Measurements from ENCODE around the gene ADCY5. TPM values are rescaled to one million over a fixed set of nuclear protein-coding genes. Genes with fewer than 3 reads are reported as not detected.

Gene ADCY5
- total and polyA plus RNA-seq, 4 donors = 0.74 to 6.6 (median 2.9) TPM

DNA sequence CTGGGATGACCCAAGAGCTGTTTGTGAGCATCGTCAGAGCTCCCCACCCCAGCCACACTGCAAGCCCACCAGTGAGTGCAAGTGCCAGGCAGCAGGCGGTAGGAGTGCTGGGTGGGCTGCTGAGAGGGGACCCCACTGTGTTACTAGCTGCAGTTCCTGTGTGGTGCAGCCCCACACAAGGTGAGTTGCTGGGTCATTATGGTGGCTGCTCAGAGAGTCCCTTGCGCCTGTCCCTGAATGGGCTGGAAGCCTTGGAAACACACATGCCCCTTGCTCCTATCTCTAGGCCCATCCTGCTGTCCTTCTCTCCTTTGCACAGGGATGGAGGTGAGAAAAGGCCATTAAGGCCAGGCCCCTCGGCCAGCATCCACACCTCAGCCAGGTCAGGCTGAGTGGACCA, 163.4 kb downstream of the ADCY5 start:
- H3K9me3 ChIP-seq (ENCODE audit: control insufficient read depth in 4 of 4, low read length in 3 of 4) = no peaks in the 10 kb centered on the region
- H3K27me3 ChIP-seq (ENCODE audit: control insufficient read depth in 4 of 4, insufficient read depth in 4 of 4, low read length in 3 of 4) = no peaks in the 10 kb centered on the region
- WGBS = 85% methylated on average over 4 of the region's 4 CpGs
- TF ChIP-seq TAF1 (conservative IDR thresholded peaks at IDR 0.05) (no peak), FOXA2 (IDR thresholded peaks at IDR 0.05) (no peak), ATF3 (IDR thresholded peaks at IDR 0.05) (no peak), GABPA (IDR thresholded peaks at IDR 0.05 in 1 of 2, conservative IDR thresholded peaks at IDR 0.05 in 1 of 2) (no peak), FOXA1 (IDR thresholded peaks at IDR 0.05) (no peak), EGR1 (IDR thresholded peaks at IDR 0.05; ENCODE audit: low read depth in 2 of 2) (no peak), SP1 (IDR thresholded peaks at IDR 0.05) (no peak), HNF4A (conservative IDR thresholded peaks at IDR 0.05) (no peak), REST (IDR thresholded peaks at IDR 0.05) (no peak)
- no peaks in the 10 kb centered on the region for H3K4me1 ChIP-seq (ENCODE audit: control insufficient read depth in 4 of 4, insufficient read depth in 4 of 4, low read length in 3 of 4)
- no peak for DNase-seq (ENCODE audit: low spot score)
- H3K9ac ChIP-seq (ENCODE audit: low read depth in 1 of 2, low read length in 2 of 2) = no peak overlapping the region
- H3K36me3 ChIP-seq (ENCODE audit: control insufficient read depth in 4 of 4, insufficient read depth in 3 of 4, low read depth in 1 of 4, low read length in 3 of 4) = peaks cover 0 to 2% (median 0%) of the 10 kb centered on the region in 4 donors
- H3K4me3 ChIP-seq (ENCODE audit: low read depth in 1 of 3, low read length in 3 of 3) = no peak overlapping the region
- no peak overlapping the region for H3K27ac ChIP-seq (ENCODE audit: low read depth in 1 of 2, low read length in 2 of 2)

DNA sequence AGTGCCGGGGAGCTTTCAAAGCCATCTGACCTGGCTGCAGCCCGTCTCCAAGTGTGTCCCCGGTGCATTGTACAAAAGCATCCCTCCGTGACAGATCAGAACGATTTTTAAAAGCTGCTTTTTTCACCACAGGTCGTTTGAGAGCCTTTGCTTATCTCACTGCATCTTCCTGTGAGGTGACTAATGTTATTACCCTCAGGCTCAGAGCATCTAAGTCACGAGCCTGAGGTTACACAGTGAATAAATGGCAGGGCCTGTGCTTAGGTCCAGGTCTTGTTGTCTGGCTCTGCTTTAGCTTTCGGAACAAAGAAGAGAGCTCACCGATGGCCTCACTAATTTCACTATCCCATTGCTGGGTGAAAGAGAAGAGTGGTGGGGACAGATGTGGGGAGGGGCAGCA, 163.8 kb downstream of the ADCY5 start:
- Histone ChIP-seq H3K9me3 (ENCODE audit: control insufficient read depth in 4 of 4, low read length in 3 of 4) (no peaks in the 10 kb centered on the region), H3K27me3 (ENCODE audit: control insufficient read depth in 4 of 4, insufficient read depth in 4 of 4, low read length in 3 of 4) (no peaks in the 10 kb centered on the region), H3K9ac (ENCODE audit: low read depth in 1 of 2, low read length in 2 of 2) (no peak overlapping the region), H3K27ac (ENCODE audit: low read depth in 1 of 2, low read length in 2 of 2) (no peak overlapping the region), H3K36me3 (ENCODE audit: control insufficient read depth in 4 of 4, insufficient read depth in 3 of 4, low read depth in 1 of 4, low read length in 3 of 4) (peaks cover 0 to 2% (median 0%) of the 10 kb centered on the region in 4 donors), H3K4me1 (ENCODE audit: control insufficient read depth in 4 of 4, insufficient read depth in 4 of 4, low read length in 3 of 4) (no peaks in the 10 kb centered on the region), H3K4me3 (ENCODE audit: low read depth in 1 of 3, low read length in 3 of 3) (no peak overlapping the region)
- 80% methylated on average over 9 of the region's 9 CpGs for WGBS
- TF ChIP-seq HNF4G (IDR thresholded peaks at IDR 0.05) = no peak
- no peak for TF ChIP-seq TAF1 (conservative IDR thresholded peaks at IDR 0.05)
- no peak for TF ChIP-seq ZBTB33 (IDR thresholded peaks at IDR 0.05)
- no peak for TF ChIP-seq FOXA1 (IDR thresholded peaks at IDR 0.05)
- no peak for DNase-seq (ENCODE audit: low spot score)

DNA sequence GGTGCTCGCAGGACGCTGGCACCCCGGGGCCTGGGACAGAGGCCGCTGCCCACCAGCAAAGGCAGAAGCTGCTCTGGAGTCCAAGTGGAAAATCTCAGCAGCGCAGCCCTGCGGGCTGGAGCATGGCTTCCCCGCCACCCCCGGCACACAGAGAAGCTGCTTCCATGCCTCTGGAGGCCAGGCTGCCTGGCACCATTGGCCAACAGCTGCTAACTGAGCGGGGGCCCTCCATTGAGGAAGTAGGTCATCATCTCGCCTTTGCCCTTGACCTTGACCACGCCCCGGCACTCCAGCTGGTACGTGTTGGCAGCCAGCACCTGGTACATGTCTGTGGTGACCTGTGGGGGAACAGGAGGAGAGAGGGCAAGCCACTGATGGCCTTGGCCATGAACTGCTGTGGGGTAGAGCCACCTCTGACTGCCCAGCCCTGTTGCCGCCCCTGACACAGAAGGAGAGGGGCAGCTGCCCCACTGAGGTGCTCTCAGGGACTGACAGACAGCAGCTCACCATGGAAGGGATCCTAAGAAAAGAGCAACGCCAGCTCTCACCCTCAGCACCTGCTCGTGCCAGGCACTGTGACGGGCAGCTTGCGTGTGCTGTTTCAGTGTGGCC, 164.4 kb downstream of the ADCY5 start:
- Histone ChIP-seq H3K9me3 (ENCODE audit: control insufficient read depth in 4 of 4, low read length in 3 of 4) (no peaks in the 10 kb centered on the region), H3K36me3 (ENCODE audit: control insufficient read depth in 4 of 4, insufficient read depth in 3 of 4, low read depth in 1 of 4, low read length in 3 of 4) (peaks cover 0 to 2% (median 0%) of the 10 kb centered on the region in 4 donors), H3K4me3 (ENCODE audit: low read depth in 1 of 3, low read length in 3 of 3) (no peak overlapping the region), H3K27me3 (ENCODE audit: control insufficient read depth in 4 of 4, insufficient read depth in 4 of 4, low read length in 3 of 4) (no peaks in the 10 kb centered on the region), H3K27ac (ENCODE audit: low read depth in 1 of 2, low read length in 2 of 2) (no peak overlapping the region), H3K9ac (ENCODE audit: low read depth in 1 of 2, low read length in 2 of 2) (no peak overlapping the region), H3K4me1 (ENCODE audit: control insufficient read depth in 4 of 4, insufficient read depth in 4 of 4, low read length in 3 of 4) (no peaks in the 10 kb centered on the region)
- no peak for TF ChIP-seq HNF4A (conservative IDR thresholded peaks at IDR 0.05)
- TF ChIP-seq FOXA1 (IDR thresholded peaks at IDR 0.05) = no peak
- no peak for TF ChIP-seq TAF1 (conservative IDR thresholded peaks at IDR 0.05)
- TF ChIP-seq YY1 (IDR thresholded peaks at IDR 0.05) = no peak
- TF ChIP-seq, protein P1, sequence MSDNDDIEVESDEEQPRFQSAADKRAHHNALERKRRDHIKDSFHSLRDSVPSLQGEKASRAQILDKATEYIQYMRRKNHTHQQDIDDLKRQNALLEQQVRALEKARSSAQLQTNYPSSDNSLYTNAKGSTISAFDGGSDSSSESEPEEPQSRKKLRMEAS (IDR thresholded peaks at IDR 0.05) = no peak
- DNase-seq (ENCODE audit: low spot score) = no peak
- WGBS = 81% methylated on average over 18 of the region's 18 CpGs

All from liver (tissue), 9 donors.